ENCODE data around the gene ZBTB7C. TPM values are rescaled to one million over a fixed set of nuclear protein-coding genes. Genes with fewer than 3 reads are reported as not detected.
A peak's percentile ranks its signal among the peaks of the same experiment; 100 is the strongest.

The ZBTB7C gene
- total and polyA plus RNA-seq, 8 donors, result 1.7 to 8.7 (median 2.7) TPM

DNA sequence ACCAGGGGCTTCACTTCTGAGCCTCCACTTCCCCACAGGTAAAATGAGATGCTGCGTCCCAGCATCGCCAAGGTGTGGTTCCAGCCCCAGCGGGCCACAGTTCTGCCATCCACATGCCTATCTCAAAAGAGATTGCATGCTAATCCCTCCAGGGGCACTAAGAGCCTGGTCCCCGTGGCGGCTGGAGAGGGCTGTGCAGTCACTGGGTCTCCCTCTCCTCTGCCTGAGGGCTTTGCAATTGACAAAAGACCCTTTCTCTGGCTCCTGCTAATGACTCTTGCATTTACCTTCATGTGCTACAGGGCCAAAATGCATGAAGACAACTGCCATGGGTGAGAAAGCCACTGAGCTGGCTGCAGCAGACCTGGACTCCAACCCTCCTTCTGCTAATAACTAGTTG, 18.5 kb downstream of the ZBTB7C start:
- Histone ChIP-seq H3K9me3 (no peaks in the 10 kb centered on the region), H3K27ac (no peak overlapping the region), H3K36me3 (no peaks in the 10 kb centered on the region), H3K4me1 (peaks cover 3 to 21% of the 10 kb centered on the region in 2 donors), H3K4me3 (no peak overlapping the region), H3K27me3 (peaks cover 0 to 4% of the 10 kb centered on the region in 2 donors)
- TF ChIP-seq, protein P1, sequence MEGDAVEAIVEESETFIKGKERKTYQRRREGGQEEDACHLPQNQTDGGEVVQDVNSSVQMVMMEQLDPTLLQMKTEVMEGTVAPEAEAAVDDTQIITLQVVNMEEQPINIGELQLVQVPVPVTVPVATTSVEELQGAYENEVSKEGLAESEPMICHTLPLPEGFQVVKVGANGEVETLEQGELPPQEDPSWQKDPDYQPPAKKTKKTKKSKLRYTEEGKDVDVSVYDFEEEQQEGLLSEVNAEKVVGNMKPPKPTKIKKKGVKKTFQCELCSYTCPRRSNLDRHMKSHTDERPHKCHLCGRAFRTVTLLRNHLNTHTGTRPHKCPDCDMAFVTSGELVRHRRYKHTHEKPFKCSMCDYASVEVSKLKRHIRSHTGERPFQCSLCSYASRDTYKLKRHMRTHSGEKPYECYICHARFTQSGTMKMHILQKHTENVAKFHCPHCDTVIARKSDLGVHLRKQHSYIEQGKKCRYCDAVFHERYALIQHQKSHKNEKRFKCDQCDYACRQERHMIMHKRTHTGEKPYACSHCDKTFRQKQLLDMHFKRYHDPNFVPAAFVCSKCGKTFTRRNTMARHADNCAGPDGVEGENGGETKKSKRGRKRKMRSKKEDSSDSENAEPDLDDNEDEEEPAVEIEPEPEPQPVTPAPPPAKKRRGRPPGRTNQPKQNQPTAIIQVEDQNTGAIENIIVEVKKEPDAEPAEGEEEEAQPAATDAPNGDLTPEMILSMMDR (IDR thresholded peaks at IDR 0.05), result no peak
- ATAC-seq (no peak), DNase-seq (no peak)
- intact Hi-C loops (cut with DNase I), result no loop called here

GRCh38 chr18:48388478-48388877, 20.7 kb downstream of the ZBTB7C start:
- H3K27ac ChIP-seq, result no peak overlapping the region
- no peak overlapping the region for H3K4me3 ChIP-seq
- H3K9me3 ChIP-seq, result no peaks in the 10 kb centered on the region
- TF ChIP-seq, protein P1 (IDR thresholded peaks at IDR 0.05), result no peak
- no peaks in the 10 kb centered on the region for H3K36me3 ChIP-seq
- DNase-seq, result no peak
- peak; percentile 21 for ATAC-seq
- H3K4me1 ChIP-seq, result peaks cover 3 to 13% of the 10 kb centered on the region in 2 donors
- intact Hi-C loops (cut with DNase I), result no loop called here
- peaks cover 0 to under 1% of the 10 kb centered on the region in 2 donors for H3K27me3 ChIP-seq

- ATAC-seq, result no peak
- peaks cover 3 to 6% of the 10 kb centered on the region in 2 donors for H3K4me1 ChIP-seq
- intact Hi-C loops (cut with DNase I), result no loop called here
Measured at GRCh38 chr18:48387300-48387699, 21.9 kb downstream of the ZBTB7C start.

DNA sequence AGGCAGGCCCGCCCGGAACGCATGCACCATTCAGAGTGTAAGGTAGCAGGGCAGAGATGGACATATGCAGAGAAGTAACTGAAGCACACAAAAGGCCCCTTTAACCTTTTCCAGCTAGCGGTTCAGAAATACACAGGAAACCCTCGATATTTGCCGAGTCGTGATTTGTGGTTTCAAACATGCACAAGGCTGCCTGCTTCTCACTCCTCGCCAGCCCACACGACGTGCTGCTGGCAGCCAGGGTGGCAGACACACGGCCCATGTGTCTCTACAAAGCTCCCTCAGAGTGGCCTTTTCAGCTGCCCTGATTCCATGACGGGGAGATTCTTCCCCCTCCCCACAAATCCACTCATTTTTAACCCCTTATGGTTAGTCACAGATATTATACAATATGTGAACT, 23.6 kb downstream of the ZBTB7C start:
- no peaks in the 10 kb centered on the region for H3K27me3 ChIP-seq

More at GRCh38 chr18:48387300-48387699, 21.9 kb downstream of the ZBTB7C start:
- Histone ChIP-seq H3K27ac (no peak overlapping the region), H3K27me3 (no peaks in the 10 kb centered on the region), H3K4me3 (no peak overlapping the region), H3K36me3 (no peaks in the 10 kb centered on the region), H3K9me3 (no peaks in the 10 kb centered on the region)
- TF ChIP-seq, protein P1 (IDR thresholded peaks at IDR 0.05), result no peak
- DNase-seq, result no peak

DNA sequence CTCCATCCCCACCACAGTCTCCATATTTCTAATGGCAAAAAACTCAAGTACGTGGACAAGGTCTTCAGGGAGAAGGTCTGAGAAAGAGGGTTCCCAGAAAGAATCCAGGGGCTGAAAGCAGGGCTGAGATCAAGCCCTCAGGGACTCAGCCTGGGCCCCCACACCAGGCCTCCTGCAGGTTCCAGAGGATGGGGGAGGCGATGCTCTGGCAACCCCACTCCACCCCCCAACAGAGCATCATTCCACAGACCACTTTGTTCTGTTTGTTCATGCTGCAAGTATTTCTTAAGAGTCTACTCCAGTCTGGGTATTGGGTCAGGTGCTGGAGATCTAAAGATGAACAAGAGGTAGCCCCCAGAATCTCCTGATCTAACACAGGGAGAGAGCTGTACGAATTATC, 32.2 kb downstream of the ZBTB7C start:
- no peak overlapping the region for H3K27ac ChIP-seq
- intact Hi-C loops (cut with DNase I), result no loop called here
- H3K9me3 ChIP-seq, result no peaks in the 10 kb centered on the region
- no peaks in the 10 kb centered on the region for H3K4me1 ChIP-seq
- TF ChIP-seq, protein P1 (IDR thresholded peaks at IDR 0.05), result no peak
- no peaks in the 10 kb centered on the region for H3K36me3 ChIP-seq
- ATAC-seq, result peak; percentile 55
- DNase-seq, result no peak
- H3K27me3 ChIP-seq, result peaks cover 0 to 4% of the 10 kb centered on the region in 2 donors
- H3K4me3 ChIP-seq, result no peak overlapping the region

More for the DNA sequence above, 23.6 kb downstream of the ZBTB7C start:
- H3K27ac ChIP-seq, result no peak overlapping the region
- no peaks in the 10 kb centered on the region for H3K9me3 ChIP-seq
- ATAC-seq (no peak), DNase-seq (no peak)
- no peaks in the 10 kb centered on the region for H3K36me3 ChIP-seq
- peaks cover 0 to 3% of the 10 kb centered on the region in 2 donors for H3K4me1 ChIP-seq
- TF ChIP-seq, protein P1 (IDR thresholded peaks at IDR 0.05), result no peak
- intact Hi-C loops (cut with DNase I), result no loop called here
- H3K4me3 ChIP-seq, result no peak overlapping the region

All from left lung (tissue), 10 donors.